OCI-LY1 (cell line): ENCODE results near the gene TENM4.

Source experiments
- H2AFZ ChIP-seq: fragments of 200-600 bp; sonication (generic), shearing (Covaris generic); 2 replicates; pipeline ENCODE4 v1.6.0; 2014; ENCODE audit warnings: antibody characterized with exemption, mild to moderate bottlenecking, low read length
- H3F3A ChIP-seq: fragments of 200-600 bp; sonication (generic), shearing (Covaris generic); 2 replicates; pipeline ENCODE4 v1.6.0; 2014; ENCODE audit warnings: mild to moderate bottlenecking, antibody characterized with exemption, low read length, moderate library complexity; ENCODE audit not compliant: insufficient read depth
- H3K27ac ChIP-seq: fragments of 200-600 bp; sonication (generic); 2 replicates; pipeline ENCODE4 v1.5.1; 2014; ENCODE audit warnings: low read length, mixed run types, mild to moderate bottlenecking, low read depth; ENCODE audit not compliant: poor library complexity, severe bottlenecking
- H3K27me3 ChIP-seq: fragments of 200-600 bp; sonication (generic); 2 replicates; pipeline ENCODE4 v1.6.0; 2014; ENCODE audit warnings: antibody characterized with exemption, mild to moderate bottlenecking, low read length, moderate library complexity; ENCODE audit not compliant: insufficient read depth
- H3K36me3 ChIP-seq: fragments of 200-600 bp; sonication (generic); 2 replicates; pipeline ENCODE4 v1.6.1; 2014; ENCODE audit warnings: mild to moderate bottlenecking, antibody characterized with exemption, low read length, moderate library complexity, mixed read lengths; ENCODE audit not compliant: insufficient read depth
- H3K4me1 ChIP-seq: fragments of 200-600 bp; sonication (generic); 2 replicates; pipeline ENCODE4 v1.5.1; 2014; ENCODE audit warnings: mild to moderate bottlenecking, low read length, moderate library complexity; ENCODE audit not compliant: insufficient read depth, severe bottlenecking
- H3K4me2 ChIP-seq: fragments of 200-600 bp; sonication (generic), shearing (Covaris generic); 2 replicates; pipeline ENCODE4 v1.6.1; 2014; ENCODE audit warnings: low read length
- H3K4me3 ChIP-seq: fragments of 200-600 bp; sonication (generic); 2 replicates; pipeline ENCODE4 v1.5.1; 2014; ENCODE audit warnings: low read length, low read depth, mild to moderate bottlenecking, mixed read lengths; ENCODE audit not compliant: poor library complexity, severe bottlenecking
- H3K79me2 ChIP-seq: fragments of 200-600 bp; shearing (Covaris generic); 2 replicates; pipeline ENCODE4 v1.6.1; 2016; ENCODE audit warnings: mixed run types, low read length, mixed read lengths; ENCODE audit not compliant: insufficient read depth
- H3K9ac ChIP-seq: fragments of 200-600 bp; sonication (generic), shearing (Covaris generic); 2 replicates; pipeline ENCODE4 v1.6.1; 2014; ENCODE audit warnings: mild to moderate bottlenecking, low read length, mixed read lengths
- H3K9me2 ChIP-seq: fragments of 200-600 bp; sonication (generic), shearing (Covaris generic); 2 replicates; pipeline ENCODE4 v1.6.1; 2014; ENCODE audit warnings: low read depth, mild to moderate bottlenecking, low read length, mixed read lengths
- H3K9me3 ChIP-seq: fragments of 200-600 bp; shearing (Covaris generic); 2 replicates; pipeline ENCODE4 v1.6.1; 2014; ENCODE audit warnings: low read length, mixed read lengths
- H4K20me1 ChIP-seq: fragments of 200-600 bp; sonication (generic), shearing (Covaris generic); 2 replicates; pipeline ENCODE4 v1.6.0; 2016; ENCODE audit warnings: mild to moderate bottlenecking, low read length; ENCODE audit not compliant: insufficient read depth
- CTCF ChIP-seq: fragments of 200-600 bp; sonication (generic), shearing (Covaris generic); IDR thresholded peaks from 2 replicates; pipeline ENCODE4 v1.5.1; 2017; ENCODE audit warnings: mild to moderate bottlenecking, antibody characterized with exemption, low read length, moderate library complexity, mixed read lengths
- EZH2 ChIP-seq: fragments of 200-600 bp; sonication (generic), shearing (Covaris generic); IDR thresholded peaks from 2 replicates; pipeline ENCODE4 v1.8.0; 2017; ENCODE audit warnings: borderline replicate concordance, mixed run types, mild to moderate bottlenecking, antibody characterized with exemption, low read length, moderate library complexity, mixed read lengths

TENM4 gene

GRCh38 chr11:78607696-78608095, 833.1 kb downstream of the TENM4 start:
- H3K27me3 ChIP-seq = no peaks in the 10 kb centered on the region; the same call in 1 of the 2 replicates
- H3K36me3 ChIP-seq = no peaks in the 10 kb centered on the region
- TF ChIP-seq CTCF (no peak), EZH2 (no peak)
- H3K9me2 ChIP-seq = no peaks in the 10 kb centered on the region
- no peak overlapping the region for H2AFZ ChIP-seq
- H3K27ac ChIP-seq = no peak overlapping the region
- H3K79me2 ChIP-seq = no peaks in the 10 kb centered on the region
- no peak overlapping the region for H3K4me2 ChIP-seq
- no peak overlapping the region for H3K4me3 ChIP-seq
- no peak overlapping the region for H3K9ac ChIP-seq
- no peaks in the 10 kb centered on the region for H3K9me3 ChIP-seq
- no peaks in the 10 kb centered on the region for H3K4me1 ChIP-seq
- no peaks in the 10 kb centered on the region for H4K20me1 ChIP-seq
- H3F3A ChIP-seq = no peaks in the 10 kb centered on the region

DNA sequence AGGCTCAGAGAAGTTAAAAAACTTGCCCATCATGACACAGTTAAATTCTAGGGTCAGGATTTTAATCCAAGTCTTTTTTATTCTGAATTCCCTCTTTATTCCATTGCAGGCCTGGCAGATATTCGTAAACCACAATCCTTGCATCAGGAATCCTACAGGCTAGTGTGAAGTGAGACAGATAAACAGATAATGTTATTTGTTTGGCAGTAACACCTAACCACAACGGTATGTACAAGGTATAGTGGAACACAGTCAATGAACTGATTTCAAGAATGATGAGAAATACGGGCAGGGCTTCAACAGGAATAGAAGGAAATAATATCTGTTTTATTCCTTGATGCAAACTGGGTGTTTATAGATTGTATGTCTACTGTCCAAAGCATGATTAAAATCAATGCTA, 834.2 kb downstream of the TENM4 start:
- Histone ChIP-seq H3K9ac (no peak overlapping the region), H3F3A (no peaks in the 10 kb centered on the region), H3K4me3 (no peak overlapping the region), H3K36me3 (no peaks in the 10 kb centered on the region), H3K27me3 (no peaks in the 10 kb centered on the region; the same call in 1 of the 2 replicates), H3K27ac (no peak overlapping the region), H3K79me2 (no peaks in the 10 kb centered on the region), H3K4me2 (no peak overlapping the region), H2AFZ (no peak overlapping the region), H3K9me2 (no peaks in the 10 kb centered on the region), H3K9me3 (no peaks in the 10 kb centered on the region), H4K20me1 (no peaks in the 10 kb centered on the region), H3K4me1 (no peaks in the 10 kb centered on the region)
- TF ChIP-seq EZH2 = no peak
- TF ChIP-seq CTCF = no peak

- H3K4me2 ChIP-seq = no peak overlapping the region
- H3K27ac ChIP-seq = no peak overlapping the region
- H3K4me3 ChIP-seq = no peak overlapping the region
- H3K4me1 ChIP-seq = no peaks in the 10 kb centered on the region
- no peaks in the 10 kb centered on the region for H3K9me3 ChIP-seq
- no peaks in the 10 kb centered on the region for H3K79me2 ChIP-seq
- H3K36me3 ChIP-seq = no peaks in the 10 kb centered on the region
- H3F3A ChIP-seq = no peaks in the 10 kb centered on the region
- no peaks in the 10 kb centered on the region; the same call in 1 of the 2 replicates for H3K27me3 ChIP-seq
- H2AFZ ChIP-seq = no peak overlapping the region
- H3K9me2 ChIP-seq = no peaks in the 10 kb centered on the region
- H3K9ac ChIP-seq = no peak overlapping the region
- TF ChIP-seq EZH2 (no peak), CTCF (no peak)
- H4K20me1 ChIP-seq = no peaks in the 10 kb centered on the region
Observed at GRCh38 chr11:78605296-78605695, 835.5 kb downstream of the TENM4 start.
